HT-29 (cell line): ENCODE data around the gene CPSF4L. TPM values are rescaled to one million over a fixed set of nuclear protein-coding genes. Genes with fewer than 3 reads are reported as not detected.
A peak's percentile ranks its signal among the peaks of the same experiment; 100 is the strongest.

Experiments
- DNase-seq: peaks from one replicate; pipeline ENCODE4 v3.0.0-alpha.2; 2015; ENCODE audit warnings: low spot score
- total RNA-seq: library from RNA; depleted of rRNA; stranded (reverse); fragments of >200 nt; shearing (Covaris generic); gene quantifications from 2 replicates; pipeline ENCODE4 v1.2.3, GENCODE V29; 2014

The CPSF4L gene
- total RNA-seq, 1 experiment from 2014 or later = not detected

DNA sequence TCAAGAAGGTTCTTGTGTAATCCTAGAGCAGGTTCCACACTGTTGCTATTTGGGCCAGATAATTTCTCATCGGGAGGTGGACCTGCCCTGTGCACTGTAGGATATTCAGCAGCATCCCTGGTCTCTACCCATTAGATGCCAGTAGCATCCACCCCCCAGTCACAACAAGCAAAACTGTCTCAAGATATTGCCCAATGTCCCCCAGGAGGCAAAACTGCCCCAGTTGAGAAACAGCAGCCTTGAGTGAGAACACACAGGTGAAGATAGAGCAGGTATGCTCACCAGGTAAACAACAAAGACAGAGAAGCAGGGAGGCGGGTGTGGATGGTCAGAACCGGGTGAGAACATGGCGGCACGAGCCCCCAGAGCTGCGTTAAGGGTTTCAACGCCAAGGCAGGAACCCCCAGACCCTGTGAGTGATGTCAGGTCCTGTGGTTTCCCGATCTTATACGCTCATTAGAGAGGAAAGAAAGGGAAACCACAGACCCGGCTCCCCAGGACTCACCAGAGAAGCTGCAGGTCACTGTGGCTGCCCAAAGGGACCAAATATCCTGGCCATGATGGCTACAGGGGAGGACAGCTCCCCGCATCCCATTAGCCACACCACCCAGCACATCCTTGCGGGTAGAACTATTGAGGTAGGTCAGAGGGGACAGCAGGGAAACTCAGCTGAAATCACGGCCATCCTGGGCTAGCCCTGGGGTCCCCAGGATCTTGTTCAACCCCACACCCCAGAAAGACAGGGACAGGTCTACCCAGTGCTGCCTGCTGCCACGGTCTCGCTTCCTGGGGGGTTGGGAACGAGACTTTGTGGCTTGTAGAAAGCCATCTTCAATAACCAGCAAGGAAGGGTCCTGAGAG lies 28.9 kb upstream of the CPSF4L start:
- peak; percentile 8 for DNase-seq

DNA sequence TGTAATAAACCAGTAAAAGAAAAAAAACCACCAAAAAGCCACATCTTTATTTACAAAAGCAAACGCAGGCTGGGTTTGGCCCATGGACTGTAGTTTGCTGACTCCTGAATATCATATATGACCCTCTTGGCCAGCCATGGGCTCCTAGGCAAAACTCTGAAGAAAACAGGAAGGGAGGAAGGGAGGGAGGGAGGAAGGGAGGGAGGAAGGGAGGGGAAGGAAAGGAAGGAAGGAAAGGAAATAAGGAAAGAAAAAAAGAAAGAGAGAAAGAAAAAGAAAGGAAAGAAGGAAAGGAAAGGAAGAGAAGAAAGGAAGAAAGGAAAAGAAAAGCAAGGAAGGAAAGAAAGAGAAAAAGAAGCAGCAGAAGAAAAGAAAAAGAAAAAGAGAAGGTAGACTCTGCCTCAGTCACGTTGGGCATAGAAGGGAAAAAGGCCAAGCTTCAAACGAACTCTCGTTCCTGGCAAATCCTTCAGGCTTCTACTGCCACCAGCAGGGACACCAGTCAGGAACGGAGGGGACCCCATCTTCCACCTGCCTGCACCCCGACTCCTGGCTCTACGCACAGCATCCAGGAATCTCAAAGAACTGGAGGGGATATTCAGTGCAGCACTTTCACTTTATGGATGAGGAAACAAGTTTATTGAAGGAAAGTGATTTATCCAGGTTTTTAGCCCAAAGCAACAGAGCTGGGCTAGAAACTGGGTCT lies 28.0 kb upstream of the CPSF4L start:
- peak; percentile 20 for DNase-seq

DNA sequence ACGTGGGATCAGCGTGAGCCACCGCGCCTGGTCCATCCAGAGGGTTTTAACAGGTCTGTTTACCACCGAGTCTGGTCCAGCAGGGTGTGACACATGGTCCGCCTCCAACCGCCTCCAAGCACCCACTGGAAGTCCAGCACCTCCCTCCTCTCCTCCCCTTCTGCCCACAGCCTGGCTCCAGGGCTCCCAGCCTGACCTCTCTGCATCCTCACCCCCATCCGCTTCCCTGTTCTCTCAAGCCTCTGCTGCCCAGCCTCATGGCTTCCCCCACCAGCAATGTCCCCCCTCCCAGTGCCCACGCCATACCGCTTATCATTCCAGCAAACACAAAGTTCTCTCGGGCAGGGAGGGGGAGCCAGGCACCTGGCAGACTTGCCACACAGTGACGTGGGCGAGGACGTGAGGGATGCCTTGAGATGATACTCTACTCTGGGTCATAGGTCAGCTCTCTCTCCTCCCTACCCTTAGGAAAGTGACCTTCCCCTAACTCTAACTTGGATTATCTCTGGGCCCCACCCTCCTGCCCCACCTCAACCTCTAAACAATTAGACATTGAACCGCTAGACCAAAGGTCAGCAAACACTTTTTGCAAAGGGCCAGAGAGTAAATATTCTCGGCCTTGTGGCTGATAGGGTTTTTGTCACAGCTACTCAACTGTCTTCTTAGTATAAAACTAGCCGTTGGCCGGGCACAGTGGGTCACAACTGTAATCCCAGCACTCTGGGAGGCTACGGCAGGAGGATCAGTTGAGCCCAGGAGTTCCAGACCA lies 27.0 kb upstream of the CPSF4L start:
- DNase-seq = peak; percentile 84

DNA sequence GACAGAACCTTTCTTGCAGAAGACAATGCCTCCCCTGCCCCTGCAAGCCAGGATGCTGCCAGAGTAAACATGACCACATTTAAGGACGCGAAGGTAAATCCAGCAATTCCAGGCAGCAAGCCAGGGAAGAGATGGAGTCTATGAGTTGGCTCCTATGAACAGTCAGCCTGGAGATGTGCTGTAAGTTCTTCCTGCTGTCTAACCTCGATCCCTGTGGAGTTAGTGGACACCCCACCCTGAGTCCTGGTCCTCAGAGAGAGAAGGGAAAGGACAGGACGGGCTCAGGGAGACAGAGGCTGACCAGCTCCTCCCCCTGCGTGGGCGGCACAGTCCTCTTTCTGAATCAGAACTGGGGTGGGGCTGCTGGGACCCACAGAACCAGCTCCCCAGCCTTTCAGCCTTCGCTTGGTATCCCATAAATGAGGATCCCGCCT lies 25.2 kb upstream of the CPSF4L start:
- DNase-seq = peak; percentile 50

DNA sequence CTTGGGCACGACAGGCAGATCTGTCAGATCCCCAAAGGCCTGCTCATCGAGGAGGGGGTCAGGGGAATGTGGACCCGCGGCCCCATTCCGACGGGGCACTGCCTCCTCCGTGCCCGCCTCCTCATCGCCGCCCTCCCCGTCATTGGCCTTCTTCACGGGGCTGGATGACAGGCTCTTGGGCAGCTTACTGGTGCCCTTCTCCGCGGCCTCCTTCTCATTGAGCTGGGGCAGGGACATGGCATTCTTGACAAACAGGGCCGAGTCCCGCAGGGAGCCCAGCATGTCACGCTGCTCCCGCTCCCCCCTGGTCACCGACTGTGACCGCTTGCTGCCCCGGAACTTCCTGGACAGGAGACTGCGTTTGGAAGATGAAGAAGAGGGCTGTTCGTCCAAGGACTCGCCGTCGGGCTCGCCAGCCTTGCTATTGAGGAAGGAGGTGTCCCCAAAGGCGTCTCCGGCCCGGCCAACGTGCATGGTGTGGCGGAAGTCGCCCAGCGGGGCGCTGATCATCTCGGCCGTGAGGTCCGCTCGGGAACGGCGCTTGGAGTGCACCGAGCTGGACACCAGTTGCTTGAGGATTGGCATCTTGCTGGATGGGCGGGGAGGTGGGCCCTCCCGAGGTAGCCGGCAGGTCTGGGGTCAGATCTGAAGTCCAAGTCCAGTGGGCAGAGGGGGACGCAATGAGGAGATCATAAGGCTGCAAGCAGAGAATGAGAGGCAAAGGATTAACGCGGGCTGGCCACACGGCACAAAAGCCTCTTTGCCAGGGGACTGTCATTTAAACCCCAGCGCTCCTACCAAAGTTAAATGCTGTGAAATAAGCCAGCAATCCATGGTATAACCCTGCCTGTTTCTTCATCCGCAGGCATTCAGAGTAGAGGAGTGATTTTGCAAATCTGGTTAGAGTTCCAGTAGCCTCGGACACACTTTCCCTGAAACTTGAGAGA lies 24.5 kb upstream of the CPSF4L start:
- DNase-seq = no peak

DNA sequence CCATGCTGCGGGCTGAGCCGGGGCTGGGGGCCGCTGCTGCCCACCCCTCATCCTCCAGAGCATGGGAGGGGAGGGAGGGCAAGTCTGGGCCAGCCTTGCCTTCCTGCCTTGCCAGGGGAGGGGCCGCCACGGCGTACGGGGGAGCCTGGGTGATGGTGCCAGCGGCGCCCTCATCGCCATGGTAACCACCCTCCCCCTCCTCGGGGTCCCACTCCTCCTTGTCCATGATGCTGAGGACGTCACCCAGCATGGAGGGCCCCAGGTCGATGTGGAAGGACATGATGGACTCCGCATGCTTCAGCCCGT lies 23.9 kb upstream of the CPSF4L start:
- DNase-seq = no peak

DNA sequence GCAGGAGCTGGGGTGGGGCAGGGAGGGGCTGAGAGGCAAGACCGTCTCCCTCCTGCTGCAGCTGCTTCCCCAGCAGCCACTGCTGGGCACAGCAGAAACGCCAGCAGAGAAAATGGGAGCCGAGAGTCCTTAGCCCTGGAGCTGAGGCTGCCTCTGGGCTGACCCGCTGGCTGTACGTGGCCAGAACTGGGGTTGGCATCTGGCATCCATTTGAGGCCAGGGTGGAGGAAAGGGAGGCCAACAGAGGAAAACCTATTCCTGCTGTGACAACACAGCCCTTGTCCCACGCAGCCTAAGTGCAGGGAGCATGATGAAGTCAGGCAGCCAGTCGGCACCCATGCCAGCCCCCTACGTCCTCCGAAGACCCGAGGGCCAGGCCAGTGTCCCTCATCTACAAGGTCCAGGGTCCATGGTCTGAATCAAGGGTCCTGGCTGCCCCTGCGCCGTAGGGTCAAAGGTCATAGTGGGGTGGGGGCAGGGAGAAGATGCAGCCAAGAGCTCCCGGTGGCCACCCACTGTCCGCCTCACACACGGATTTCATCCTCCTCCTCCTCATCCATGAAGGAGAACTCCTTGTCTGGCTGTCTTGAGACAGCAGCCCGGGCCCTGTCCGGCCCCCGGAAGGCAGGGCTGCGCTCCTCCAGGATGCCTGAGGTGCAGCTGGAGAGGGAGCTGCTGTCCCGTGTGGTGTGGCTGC lies 23.4 kb upstream of the CPSF4L start:
- no peak for DNase-seq

DNA sequence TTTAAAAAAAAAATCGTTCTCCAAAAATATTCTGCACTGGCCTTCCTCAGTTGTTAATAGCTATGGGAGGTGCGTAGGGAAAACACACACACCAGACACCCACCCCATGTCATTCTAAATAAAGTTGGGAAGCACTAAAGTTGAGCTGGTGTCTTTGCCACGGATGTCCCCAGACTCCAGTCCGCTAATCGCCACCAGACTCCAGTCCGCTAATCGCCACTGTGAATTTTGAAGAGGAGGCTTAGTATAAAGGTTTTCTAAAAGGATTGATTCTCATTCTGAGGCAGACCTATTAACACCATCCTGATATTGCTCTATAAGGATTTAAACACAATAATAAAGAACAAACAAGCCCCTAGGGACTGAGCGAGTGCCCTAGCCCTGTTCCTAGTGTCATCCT lies 22.7 kb upstream of the CPSF4L start:
- DNase-seq = no peak

DNA sequence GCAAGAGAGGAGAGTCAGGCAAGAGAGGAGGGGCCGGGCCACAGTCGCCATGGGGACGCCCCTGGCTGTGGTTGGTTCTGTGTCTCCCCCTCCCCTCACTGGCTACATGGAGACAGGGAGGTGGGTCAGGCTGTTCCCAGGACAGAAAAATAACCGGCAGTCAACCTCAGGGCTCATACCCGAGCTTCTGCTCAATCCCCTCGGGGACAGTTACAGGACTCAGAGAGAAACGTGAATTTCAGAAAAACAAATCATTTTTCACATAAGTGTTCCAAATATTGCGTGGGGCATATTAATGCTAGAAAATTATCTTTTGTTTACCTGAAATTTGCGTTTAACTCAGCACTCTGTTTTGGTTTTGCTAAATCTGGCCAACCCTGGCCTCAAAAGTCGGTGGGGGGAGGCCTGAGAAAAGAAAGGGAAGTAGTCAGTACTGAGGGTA lies 22.2 kb upstream of the CPSF4L start:
- DNase-seq = no peak

DNA sequence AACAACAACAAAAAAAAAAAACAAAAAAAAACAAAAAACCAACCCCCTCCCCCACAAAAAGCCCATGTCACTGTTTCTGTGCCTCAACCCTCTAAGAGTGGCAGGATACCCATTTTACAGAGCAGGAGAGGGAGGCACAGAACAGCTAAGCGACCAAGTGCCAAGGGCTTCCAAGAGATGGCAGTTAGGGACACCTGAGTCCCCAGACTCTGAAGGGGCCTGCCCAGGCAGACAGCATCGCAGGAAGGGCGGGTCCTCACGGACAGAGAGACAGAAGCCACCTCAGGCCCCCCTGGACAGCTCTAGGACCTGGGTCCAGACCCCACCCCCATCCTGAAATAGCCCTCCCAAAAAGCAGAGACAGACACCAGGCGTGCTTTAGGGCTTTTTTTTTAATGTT lies 21.6 kb upstream of the CPSF4L start:
- no peak for DNase-seq

DNA sequence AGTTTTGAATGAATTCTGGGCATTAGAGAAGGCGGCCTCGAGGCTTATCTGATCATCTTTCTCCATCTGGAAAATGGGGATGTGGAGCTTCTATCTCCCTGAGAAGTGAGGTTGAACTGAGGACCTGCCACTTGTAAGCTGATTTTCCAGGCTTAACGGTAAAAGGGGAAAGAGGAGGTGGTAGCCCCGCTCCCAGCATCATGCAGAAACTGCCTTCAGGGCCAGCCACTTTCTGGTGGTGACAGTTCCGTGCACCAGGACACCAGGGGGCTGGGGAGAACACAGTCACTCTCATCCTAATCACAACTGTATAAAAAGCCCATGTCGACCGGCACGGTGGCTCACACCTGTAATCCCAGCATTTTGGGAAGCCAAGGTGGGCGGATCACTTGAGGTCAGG lies 20.9 kb upstream of the CPSF4L start:
- DNase-seq = no peak

DNA sequence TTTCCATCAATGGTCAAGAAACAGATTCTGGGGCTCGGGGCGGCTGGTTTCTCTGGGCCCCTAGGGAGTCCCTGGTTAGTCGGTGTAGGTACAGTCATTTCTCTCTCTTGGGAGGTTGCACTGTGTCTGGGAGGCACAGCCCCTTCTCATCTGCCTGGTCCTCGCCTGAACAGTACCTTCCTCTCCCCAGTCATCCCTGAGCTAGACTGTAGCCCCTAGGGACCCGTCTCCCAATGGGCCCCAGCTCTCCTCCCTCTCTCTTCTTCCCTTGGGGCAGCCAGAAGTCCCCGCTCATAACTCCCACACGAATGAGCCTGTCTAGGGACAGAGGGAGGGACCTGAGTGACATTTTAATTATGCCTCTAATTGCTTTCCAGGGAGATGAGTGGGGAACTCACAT lies 20.2 kb upstream of the CPSF4L start:
- DNase-seq = no peak

DNA sequence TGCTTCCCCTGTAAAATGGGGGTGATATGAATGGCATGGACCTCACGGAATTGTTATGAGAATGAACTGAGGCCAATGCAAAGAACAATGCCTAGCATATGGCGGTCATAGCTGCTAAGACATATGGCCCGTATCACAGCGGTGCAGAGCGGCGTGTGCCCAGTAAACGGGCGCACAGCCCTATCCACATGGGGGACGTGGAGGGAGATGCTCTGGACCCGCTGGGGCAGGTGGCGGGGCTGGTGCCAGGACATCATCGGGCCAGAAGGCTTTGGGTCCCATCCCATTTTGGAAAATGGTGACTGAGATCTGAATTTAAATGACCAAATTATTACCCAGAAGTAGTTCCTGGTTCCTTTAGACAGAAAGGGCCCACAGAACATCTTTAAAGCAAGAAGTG lies 18.5 kb upstream of the CPSF4L start:
- DNase-seq = no peak

DNA sequence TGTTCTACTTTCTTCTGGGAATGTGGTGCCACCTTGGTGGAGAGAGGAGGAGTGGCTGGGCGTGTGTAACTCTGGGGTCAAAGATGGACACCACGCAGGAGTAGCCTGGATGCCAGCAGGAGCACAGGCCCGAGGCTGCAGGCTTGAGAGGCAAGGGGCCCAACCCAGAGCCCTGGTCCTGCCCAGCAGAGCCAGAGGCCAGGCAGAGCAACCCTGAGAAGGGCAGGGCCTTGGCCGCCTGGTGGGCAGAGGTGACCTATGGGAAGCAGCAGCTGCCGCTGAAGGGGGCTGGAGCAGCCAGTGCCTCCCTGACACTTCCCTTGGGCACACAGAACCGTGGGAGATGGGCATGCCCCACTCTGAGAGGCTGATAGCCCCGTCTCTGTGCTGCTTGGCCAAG lies 18.0 kb upstream of the CPSF4L start:
- DNase-seq = no peak

DNA sequence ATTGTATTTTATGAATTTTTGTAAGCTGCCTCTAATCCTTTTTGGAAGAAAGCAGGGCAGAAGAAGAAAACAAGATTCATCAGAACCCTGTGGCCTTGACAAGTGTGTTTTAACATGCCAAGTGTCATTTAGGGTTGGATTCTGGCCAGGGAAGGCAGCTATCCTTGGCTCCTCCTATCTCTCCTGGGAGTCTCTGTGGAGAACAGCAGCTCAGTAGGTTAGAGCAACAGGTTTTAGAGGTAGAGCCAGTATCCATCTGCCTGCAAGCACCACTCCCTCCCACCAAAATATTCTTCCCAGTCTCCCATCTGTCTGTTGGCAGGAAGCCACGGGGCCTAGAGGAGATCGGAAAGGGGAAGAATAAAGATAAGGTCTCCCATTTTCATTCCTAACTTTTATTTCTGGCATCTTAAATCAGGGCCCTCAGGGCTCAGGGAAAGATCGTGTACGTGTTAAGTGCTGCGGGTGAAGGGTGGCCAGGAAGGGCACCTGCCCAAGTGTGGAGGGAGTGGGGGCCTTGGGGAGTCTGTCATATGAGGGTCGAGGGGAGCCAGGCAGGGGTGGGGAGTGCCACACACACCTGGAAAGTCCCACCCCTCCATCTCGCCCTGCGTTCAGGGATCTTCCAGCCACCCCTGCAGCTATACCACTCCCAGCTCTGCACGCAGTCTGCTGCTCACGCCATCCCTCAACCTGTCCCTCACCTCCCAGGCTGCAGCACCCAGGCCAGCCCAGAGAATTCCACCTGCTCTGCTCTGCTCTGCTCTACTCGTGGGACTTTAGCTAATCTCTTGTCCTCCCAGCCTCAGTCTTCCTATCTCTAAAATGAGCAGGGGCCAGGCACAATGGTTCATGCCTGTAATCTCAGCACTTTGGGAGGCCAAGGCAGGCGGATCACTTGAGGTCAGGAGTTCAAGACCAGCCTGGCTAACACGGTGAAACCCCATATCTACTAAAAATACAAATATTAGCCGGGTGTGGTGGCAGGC lies 17.1 kb upstream of the CPSF4L start:
- no peak for DNase-seq

DNA sequence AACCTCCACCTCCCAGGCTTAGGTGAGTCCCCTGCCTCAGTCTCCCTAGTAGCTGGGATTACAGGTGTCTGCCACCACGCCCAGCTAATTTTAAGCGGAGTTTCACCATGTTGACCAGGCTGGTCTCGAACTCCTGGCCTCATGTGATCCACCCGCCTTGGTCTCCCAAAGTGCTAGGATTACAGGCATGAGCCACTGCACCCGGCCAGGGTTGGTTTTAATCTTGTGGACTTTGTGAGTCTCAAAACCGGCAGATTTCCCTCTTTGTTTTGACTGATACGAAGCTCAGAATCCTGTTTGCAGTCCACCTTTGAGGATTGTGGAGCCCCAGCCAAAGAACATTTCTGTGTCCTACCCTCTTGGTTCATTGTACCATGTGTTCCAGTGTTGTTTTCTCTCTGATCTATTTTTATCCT lies 16.4 kb upstream of the CPSF4L start:
- no peak for DNase-seq

DNA sequence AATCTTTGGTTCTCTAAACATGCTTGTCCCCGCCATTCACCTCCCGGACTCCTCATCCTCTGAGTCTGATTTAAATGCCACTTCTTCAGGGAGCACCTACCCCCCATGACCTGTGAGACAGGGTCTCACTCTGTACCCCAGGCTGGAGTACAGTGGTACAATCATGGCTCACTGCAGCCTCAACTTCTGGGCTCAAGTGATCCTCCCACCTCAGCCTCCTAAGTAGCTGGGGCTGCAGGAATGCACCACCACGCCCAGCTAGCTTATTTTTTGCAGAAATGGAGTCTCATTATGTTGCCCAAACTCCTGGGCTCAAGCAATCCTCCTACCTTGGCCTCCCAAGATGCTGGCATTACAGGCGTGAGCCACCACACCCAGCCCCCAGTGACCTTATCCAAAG lies 12.8 kb upstream of the CPSF4L start:
- DNase-seq = no peak

DNA sequence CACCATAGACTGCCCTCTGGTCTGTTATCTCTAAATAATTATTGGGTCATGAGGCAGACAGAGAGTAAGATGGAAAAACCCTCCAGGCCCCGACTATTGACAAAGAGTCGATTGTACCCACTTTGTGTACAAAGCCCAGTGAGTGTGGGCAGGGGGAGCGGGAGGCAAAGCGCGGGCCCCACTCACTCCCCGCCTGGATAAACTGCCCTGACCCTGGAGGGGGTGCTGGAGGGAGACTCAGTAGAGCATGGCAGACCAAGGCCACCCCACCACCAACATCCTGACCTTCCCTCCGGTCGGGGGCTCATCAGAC lies 11.2 kb upstream of the CPSF4L start:
- DNase-seq = no peak

DNA sequence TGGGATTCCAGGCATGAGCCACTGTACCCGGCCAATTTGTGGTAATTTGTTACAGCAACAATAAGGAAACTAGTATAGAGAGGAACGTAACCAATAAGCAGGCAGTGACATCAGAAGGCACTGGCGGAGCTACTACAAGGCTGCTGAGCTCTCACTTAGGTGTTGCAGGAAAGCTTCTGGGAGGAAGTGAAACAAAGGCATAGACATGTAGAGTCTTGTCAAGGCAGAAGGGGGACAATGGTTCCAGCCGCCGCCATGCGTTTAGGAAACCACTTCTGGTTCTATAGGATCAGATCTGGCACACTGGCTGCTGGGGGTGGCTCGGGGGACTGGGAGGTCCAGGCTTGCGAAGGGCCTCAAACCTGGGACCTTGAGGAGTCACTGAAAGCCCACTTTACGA lies 9.4 kb upstream of the CPSF4L start:
- DNase-seq = no peak

DNA sequence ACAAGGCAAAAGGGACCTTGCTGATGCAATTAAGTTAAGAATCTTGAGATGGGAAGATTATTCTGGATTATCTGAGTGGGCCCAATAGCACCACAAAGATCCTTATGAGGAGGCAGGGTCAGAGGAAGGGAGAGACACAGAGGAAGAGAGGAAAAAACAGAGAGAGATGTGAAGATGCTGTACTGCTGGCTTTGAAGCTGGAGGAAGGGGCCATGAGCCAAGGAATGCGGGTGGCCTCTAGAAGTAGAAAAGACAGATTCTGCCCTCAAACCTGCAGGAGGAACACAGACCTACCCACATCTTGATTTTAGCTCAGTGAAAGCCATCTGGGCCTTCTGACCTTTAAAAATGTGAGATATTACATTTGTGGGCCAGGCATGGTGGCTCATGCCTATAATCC lies 8.1 kb upstream of the CPSF4L start:
- no peak for DNase-seq
